GM12875 (cell line): ENCODE data around the gene SHISAL1.

Experiments used
- H3K4me3 ChIP-seq: one replicate; pipeline ENCODE4 v1.5.1; 2011; ENCODE audit warnings: low read depth, low read length, control low read depth
- CTCF ChIP-seq: IDR thresholded peaks from 2 replicates; pipeline ENCODE4 v1.5.1; 2011; ENCODE audit warnings: low read depth, mild to moderate bottlenecking, control low read depth, inconsistent platforms, low read length, moderate library complexity, borderline replicate concordance; ENCODE audit not compliant: insufficient read depth

Gene SHISAL1

GRCh38 chr22:44330744-44331660 is 18.3 kb upstream of the SHISAL1 start:
- no peak for TF ChIP-seq CTCF
- H3K4me3 ChIP-seq, result no peak overlapping the region

GRCh38 chr22:44330188-44330743 is 17.5 kb upstream of the SHISAL1 start:
- TF ChIP-seq CTCF, result no peak
- no peak overlapping the region for H3K4me3 ChIP-seq

- H3K4me3 ChIP-seq, result peak overlapping the region; percentile 10
- TF ChIP-seq CTCF, result 0 out of 2 replicates have a peak, but pooled peaks have one; percentile 4
These were observed 16.5 kb upstream of the SHISAL1 start for GRCh38 chr22:44329179-44329796.

- no peak for TF ChIP-seq CTCF
- H3K4me3 ChIP-seq, result no peak overlapping the region
These were observed 16.0 kb upstream of the SHISAL1 start for GRCh38 chr22:44328762-44329161.

GRCh38 chr22:44328326-44328725 is 15.6 kb upstream of the SHISAL1 start:
- TF ChIP-seq CTCF, result no peak
- no peak overlapping the region for H3K4me3 ChIP-seq

GRCh38 chr22:44326491-44326885 is 13.7 kb upstream of the SHISAL1 start:
- TF ChIP-seq CTCF, result no peak
- no peak overlapping the region for H3K4me3 ChIP-seq
